Renal cortical epithelial cell (primary cell): ENCODE measurements around the gene ARHGDIB. TPM values are rescaled to one million over a fixed set of nuclear protein-coding genes. Genes with fewer than 3 reads are reported as not detected.
A peak's percentile ranks its signal among the peaks of the same experiment; 100 is the strongest.

Experiments
- DNase-seq: peaks from one replicate; pipeline ENCODE4 v3.0.0-alpha.2; 2011; ENCODE audit warnings: low read depth
- total RNA-seq: library from RNA; depleted of rRNA; stranded (reverse); fragments of >200 nt; gene quantifications from 2 replicates; pipeline ENCODE4 v1.2.3, GENCODE V29; 2014

Gene ARHGDIB
- total RNA-seq, 1 donor from 2014 or later, result 3.0 TPM

DNA sequence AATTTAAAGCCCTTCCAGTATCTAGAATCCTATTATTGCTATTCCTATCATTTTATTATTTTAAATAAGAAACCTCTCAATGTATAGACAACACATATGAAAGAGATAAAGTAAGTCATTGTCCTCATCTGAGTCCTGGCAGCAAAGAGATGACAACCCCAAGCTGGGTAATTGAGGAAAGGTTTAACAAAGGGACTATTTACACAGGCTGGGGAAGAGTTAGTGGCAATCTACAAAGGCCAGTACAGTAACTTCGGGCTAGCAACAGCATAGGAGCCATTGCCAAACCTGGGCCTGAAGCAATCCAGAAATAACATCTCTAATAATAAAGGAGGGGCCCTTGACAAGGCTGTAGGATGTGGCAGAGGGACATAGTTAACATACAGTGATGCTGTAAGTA, 22.6 kb upstream of the ARHGDIB start:
- no peak for DNase-seq

DNA sequence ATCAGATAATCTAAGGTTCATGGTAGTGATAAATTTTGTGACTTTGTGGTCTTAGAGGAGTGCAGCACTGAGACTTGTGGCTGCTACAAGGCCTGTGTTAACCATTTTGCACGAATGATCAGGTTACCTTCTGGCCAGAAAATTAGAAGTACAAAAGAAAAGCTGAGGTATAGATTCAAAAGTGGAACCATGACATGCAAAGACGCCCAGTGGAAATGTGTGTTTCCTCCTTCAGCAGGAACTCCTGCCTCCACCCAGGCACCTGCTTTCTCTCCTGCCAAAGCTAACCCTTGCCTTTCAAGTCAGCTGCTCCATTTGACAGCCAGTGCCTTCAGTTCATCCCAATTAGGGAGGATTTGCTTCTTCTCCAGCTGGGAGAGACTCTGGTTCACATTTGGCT, 21.6 kb upstream of the ARHGDIB start:
- DNase-seq, result no peak

DNA sequence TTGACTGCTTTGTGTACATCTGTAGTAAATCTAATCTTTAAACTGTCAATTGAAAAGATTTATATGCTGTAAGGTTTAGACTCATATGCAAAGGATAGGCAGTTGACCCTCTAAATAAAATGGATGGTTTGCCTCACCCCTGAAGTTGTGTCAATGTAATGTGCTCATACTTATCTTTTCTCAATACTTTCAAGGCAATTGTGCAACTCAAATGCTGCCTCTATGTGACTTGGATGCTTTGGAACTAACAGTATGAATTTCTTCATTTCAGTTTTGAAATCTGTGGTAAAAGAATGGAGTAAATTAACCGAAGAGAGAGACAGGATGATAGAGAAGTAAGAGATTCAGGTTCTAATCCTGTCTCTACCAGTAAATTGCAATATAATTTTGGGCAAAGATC, 21.2 kb upstream of the ARHGDIB start:
- no peak for DNase-seq

DNA sequence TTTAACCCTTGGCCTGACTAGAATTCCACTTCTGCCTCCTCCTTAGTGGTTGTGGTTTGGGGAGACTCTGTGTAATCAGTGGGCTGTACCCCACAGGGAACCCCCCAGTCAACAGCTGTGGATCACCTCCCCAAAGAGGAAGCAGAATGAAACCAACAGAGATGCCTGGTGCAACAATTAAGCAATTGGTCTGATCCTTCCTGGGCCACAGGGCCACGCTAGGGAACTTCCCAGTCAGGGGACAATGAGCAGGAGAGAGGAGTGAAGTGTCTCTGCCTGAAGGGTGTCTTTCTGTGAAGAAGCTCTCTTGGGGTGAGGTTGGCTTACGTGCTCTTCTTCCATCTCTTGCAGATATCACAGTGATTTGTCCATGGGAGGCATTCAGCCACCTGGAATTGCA, 19.6 kb upstream of the ARHGDIB start:
- DNase-seq, result no peak

DNA sequence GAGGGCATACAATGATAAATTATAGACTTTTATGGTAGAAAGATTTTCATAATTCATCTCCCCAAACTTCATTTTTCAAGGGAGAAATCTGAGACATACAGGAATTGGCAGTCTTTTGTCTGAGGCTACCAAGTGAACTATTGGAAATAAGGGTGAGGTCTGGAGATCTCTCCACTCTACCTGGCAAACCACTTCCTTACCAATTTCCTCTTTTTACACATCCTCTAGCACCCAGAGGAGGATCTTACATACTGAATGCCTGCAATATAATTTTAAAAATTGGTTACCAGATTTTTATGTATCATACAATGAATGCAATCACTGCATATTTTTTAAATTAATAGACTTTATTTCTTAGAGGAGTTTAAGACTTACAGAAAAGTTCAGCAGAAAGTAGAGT, 18.1 kb upstream of the ARHGDIB start:
- DNase-seq, result no peak

DNA sequence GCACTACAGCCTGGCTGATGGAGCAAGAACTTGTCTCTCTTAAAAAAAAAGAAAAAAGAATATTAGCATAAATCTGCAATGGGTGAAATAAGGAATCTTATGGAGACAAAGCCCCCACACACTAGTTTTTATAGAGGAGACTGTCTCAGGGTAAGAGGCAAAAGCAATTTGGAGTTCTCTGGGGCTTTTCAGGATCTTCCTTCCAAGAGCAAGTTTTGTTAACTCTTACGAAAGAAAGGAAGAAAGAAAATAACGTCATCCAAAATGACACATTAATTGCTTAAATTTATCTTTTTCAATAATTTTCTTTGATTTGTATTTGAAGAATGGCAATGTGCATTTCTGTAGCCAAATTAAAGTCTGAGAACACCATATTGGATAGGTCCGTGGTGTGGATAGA, 15.3 kb upstream of the ARHGDIB start:
- DNase-seq, result no peak

DNA sequence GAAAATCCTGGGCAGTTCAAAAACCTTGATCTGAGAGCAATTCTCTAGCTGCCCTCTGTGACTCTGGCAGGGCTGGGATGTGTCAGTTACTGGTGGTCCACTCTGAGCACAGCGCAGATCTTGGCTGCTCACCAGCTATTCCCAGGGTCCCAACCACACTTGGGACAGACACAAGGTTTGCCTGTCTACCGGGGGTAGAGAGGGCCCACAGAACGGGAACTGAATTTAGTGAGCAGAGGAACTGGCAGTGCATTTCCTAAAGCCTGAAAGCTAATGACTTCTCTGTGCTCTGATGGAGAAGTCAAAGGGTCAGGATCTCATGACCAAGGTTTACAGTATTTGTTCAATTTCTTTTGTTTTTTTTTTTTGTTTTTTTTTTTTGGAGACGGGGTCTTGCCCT, 14.1 kb upstream of the ARHGDIB start:
- no peak for DNase-seq

DNA sequence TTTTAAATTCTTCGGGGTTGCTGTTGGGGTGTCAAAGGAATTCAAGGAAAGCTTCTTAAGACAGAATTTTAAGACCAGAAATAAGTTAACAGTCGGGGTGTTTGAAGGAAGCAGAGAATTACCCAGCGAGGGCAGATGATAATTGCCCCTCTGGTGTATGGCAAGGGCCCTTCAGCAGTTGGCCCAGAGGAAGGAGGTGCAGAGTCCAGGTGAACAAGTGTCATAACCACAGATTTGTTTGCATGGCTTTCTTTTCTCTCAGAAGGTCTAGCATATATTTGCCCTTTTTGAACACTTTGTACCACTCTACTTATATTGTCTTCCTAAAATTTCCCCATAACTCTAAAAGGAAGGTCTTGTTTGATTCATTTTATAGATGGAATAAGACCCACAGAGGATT, 13.2 kb upstream of the ARHGDIB start:
- DNase-seq, result no peak

DNA sequence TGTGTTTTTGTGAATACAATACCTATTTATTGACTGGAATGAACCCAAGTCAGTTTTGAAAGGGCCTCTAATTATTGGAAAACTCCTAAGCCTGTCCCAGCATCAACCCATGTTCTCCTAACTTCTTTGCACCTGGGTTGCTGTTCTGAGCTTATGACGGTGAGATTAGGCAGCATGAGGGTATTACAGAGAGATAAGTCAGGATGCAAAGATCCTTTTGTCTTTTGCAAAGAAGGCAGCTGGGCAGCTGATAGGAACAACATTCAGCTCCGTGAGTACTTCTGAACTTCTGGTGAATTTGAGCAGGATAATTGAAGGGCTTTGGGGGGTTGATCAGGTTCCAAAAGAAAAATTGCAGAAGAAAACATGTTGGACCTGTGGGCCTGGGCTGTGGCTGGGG, 11.4 kb upstream of the ARHGDIB start, which contains the start of gene PDE6H:
Gene PDE6H, plus strand, starts transcription at position 227 of the 400 bp plus-strand sequence. CDS start 4,971 bp downstream, outside the sequence.
- DNase-seq, result no peak

DNA sequence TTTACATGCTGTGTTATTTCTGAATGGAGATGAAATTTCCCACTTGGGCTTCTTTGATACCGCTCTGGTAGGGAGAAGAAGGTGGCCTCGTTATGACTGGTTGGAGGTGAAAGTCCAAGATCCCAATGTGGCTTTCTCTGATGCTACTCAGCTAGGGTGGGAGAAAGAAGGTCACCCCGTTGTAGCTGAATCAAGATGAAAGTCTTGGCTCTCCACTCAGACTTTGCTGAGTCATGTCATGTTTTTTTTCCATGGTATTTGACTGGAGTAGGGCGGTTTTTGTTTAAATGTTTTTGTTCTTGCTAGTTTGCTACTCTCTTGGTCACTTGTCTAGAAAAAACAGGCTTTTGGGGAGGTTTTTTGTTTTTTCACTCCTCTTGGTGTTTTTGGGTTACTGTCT, 9.1 kb upstream of the ARHGDIB start:
- DNase-seq, result no peak

DNA sequence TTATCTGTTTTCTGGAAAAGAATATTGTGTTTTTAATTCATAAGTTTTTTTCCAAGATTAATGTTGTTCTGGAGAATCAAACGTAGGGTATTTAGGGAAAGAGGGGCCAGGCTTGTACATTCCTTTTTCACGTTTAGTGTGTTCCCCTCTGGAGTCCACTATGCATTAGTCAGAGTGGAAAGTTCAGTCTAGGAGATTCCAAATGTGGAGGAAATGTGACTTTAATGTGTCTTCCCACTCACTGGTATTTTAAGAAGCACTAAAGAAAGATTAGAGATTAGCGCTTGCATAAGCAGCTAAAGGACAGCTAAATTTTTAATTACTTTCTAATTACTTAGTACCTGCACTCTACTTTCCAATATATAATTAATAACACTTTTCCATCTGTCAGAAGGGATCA, 7.1 kb upstream of the ARHGDIB start:
- DNase-seq, result no peak

DNA sequence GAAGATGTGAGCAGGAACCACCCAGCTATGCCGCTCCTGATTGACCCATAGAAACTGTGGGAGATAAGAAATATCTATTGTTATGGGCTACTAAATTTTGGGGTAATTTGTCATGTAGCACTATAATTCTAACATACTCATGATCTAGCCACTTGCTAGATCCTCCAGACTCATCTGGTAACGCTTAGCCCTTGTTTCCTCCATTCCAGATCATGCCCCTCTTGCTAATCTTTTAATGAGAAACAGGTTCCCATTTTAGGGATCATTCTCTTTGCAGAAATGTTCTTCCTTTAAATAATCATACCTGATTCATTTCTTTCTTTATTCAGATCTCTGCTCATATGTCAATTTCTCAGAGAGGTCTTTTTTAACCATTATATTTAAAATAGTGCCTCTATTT, 3.8 kb upstream of the ARHGDIB start:
- no peak for DNase-seq

DNA sequence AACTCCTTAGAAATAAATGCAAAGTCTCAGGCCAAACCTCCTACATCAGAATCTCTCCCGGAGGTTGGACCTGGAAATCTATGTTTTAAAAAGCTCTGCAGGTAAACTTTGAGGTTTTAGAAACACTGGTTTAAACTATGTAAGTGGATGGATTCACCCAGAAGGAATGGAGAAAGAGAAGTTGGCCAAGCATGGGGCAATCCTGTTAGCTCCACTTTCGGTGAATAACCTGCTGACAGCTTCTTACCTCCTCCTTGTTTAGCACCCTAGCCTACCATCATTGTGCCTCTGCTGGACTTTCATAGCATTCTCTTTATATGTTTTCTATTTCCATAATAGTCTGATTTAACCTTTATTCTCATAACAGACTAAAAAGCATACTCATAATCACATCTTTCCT, 3.0 kb upstream of the ARHGDIB start:
- no peak for DNase-seq

DNA sequence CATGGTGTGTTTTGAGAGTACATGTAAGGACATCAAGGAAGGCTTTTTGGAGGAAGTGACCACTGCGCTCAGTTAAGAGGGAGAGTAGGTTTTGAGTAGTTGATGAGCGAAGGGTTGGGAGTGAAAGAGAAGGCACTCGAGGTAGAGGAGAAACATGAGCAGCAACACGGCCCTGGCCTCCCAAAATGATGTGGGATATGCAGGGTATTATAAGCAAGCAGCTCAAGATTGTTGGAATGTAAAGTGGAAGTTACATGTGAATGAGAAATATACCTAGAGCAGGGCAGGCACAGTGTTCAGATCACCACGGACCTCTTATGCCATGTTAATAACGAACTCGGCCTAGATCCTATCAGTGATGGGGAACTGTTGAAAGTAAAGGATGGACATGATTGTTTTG, 2.1 kb upstream of the ARHGDIB start:
- no peak for DNase-seq

DNA sequence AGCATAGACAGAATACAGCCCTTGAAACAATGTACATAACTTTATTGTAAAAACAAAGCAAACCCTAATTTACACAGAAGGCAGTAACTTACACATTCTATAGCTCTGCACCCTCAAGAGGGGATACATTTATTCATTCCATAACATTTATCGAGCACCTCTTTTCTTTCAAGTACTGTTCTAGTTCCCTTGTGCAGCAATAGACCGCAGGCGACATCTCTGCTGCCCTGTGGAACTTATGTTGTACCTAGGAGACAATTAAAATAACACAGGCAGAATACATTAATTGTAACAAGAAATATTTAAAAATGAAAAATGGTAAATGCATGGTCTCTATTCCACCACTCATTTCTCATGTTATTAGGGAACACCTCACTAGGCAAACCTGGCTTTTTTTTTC, 1.4 kb upstream of the ARHGDIB start:
- DNase-seq, result no peak

DNA sequence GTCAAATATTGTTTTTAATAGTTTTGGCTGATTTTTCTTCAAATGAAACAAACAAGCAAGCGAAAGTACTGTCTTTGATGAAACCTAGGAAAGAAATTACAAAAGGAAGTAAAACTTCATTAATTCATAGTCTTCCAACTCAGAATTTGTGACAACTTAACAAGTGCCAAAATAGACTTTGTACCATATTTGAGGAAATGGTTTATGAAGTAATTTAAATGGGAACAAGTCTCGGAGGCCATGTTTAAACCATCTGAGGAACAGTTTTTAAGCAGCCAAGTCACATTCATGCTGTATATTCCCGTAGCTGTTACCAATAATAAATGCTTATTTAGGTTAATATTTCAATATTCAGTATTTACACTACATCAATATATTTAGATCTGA, 745 bp upstream of the ARHGDIB start:
- no peak for DNase-seq

DNA sequence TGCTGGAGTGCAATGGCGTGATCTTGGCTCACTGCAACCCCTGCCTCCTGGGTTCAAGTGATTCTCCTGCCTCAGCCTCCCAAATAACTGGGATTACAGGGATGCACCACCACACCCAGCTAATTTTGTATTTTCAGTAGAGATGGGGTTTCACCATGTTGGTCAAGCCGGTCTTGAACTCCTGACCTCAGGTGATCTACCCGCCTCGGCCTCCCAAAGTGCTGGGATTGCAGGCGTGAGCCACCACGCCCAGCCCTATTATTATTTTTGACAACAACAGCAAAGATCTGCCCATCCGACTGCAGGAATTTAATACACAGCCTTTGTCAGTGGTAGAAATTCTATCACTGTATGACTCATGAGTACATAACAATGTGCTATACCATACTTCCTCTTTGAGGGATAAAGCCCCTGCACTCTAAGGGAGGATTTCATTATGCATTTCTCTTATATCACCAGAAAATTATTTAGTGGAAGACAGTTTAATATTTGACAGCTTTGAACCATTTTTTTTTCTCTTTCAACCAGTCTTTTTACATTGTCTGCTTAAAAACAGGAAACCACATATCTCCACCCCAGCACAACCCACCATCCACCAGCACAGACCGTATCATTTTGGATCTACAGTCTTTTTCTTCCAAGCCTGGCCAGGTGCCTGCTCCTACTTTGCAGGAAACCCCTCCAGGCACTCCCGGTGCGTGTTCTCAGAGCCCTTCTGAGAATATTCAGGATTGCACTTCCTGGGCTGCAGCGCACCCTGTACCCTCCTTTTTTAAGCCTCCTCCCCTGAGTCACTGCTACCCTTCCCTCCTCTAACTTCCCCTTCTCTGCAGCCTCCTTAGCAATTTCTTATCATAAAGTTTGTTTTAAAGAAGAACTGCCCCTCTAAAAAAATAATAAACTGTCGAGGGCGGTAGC, 594 bp downstream of the ARHGDIB start:
- DNase-seq, result peak; percentile 30

DNA sequence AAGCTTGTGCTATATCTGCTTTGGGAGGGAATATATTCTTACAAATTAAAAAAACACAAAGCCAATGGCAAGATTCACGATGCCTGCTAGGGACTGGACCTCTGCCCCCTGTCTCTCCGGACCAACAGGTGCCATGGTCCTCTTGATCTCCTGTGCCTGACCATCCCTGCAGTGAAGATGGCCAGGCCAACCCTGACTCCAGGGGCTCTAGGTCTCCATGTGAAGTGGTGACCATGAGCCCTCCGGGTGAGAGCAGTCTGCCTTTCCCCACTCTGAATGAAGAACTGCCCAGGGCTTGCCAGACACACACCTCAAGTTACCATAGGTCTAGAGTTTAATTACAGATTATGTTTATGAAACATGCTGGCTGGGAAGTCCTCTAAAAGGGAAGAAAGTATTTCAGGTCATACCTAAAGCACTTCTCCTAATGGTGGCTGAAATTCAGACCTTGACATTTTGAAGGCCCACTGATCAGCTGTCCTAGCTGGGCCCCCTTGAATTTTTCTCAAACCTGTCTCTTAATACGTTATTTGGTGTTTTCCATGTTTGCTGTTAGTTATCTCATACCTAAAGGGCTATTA, 1.4 kb downstream of the ARHGDIB start:
- no peak for DNase-seq

DNA sequence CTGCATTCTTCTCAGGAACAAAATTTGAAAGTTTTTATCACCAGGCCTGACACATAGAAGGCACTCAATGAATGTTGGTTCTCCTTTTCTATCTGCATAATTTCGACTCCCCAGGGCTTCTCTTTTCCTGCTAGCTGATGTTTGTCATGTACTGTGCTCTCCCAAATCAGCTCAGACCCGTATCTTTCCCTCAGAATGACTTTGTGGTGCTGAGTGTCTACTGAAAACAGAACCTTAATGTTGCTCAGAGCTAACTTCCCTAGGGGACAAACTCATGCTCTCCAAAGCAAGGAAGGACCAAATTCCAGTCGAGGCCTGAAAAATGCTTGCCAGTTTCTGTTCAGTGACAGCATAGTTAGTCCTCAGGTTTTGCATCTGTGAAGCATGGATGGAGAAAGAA, 1.9 kb downstream of the ARHGDIB start:
- DNase-seq, result no peak

DNA sequence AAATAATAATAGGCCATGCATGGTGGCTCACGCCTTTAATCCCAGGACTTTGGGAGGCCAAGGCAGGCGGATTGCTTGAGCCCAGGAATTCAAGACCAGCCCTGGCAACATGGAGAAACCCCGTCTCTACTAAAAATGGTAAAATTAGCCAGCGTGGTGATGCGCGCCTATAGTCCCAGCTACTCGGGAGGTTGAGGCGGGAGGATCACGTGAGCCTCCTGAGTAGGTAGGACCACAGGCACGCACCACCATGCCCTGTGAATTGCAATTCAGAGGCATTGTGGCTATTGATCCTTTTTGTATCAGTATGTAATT, 2.3 kb downstream of the ARHGDIB start:
- DNase-seq, result no peak

DNA sequence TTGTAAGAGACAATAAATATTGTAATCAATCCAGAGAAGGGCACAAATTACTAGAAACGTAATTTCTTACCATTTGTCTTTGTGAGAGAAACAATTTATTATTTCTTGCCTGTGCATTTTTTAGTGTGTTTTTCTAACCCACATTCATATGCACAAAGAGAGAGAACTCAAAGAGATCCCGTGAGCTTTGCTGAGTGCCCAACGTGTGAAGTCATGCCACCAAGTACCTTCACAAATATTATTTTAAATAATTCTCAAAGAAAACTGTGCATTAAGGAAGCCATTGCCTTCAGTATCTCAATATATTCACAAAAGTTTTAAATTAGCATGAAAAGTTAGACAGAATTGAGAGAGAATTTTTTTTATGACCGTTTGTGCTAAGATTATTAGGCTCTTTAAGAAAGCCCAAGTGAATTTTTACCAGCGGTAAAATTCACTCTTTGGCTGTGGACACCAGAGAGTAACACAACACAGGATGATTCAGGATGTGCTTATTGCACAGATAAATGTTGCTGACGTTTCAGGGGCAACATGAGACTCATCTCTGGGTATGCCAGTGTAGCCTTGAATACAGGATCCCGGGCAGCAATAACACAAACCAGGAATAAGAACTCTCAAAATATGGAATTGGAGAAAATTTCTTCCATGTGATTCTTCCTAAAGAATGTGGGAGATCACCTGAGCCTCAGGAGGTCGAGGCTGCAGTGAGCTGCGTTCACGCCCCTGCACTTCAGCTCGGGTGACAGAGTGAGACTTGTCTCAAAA, 2.9 kb downstream of the ARHGDIB start:
- DNase-seq, result no peak

DNA sequence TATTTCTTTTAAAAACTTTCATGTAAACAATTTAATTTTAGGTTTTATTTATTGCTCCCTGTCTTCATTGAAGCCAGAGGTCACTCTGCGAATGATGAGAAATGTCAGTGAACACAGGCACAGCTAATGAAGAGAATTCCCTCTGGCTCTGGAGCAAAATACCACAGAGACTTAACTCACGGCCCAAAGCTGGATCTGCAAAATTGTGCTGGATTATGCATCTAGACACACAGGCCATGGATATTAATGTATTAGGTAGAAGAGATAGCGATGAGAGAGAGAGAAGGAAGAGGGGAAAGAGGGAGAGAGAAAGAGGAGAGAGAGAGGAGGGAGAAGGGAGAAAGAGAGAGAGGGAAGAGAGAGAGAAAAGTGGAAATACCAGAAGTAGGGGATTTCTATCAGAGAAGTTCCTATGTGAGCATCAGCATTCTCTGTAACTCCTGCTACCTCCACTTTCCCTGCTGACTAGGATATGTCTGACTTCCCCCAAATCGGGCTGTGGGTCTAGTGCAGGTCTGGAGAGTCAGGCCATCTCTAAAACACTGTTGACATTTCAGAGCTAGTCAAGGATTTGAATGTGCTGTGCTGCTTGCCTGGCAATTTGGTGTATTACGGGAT, 3.7 kb downstream of the ARHGDIB start:
- no peak for DNase-seq

DNA sequence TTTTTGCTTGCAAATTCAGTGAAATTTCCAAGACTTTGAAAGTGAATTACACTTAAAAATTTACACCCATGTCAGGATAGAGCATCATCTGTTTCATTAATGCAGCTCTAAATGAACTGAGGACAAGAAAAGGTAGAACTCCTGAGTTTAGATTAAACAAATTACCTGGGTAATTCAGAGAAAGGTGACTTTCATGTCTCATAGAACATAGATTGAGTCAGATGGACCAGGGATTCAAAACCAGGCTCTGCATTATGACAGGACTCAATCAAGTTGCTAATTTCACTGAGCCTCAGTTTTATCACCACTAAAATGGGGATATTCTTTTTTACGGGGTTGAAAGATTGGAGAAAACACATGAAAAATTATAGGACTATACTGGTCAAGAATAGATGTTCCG, 4.5 kb downstream of the ARHGDIB start:
- DNase-seq, result no peak
